ENCODE data around the gene CHST11. TPM values are rescaled to one million over a fixed set of nuclear protein-coding genes. Genes with fewer than 3 reads are reported as not detected.

The CHST11 gene
- total RNA-seq, 2 donors from 2014 or later, result 7.8 to 11.9 TPM

GRCh38 chr12:104494793-104495158 is 38.0 kb downstream of the CHST11 start:
- no peaks in the 10 kb centered on the region for H3K36me3 ChIP-seq
- H3K9me3 ChIP-seq, result no peaks in the 10 kb centered on the region
- no peak for TF ChIP-seq CTCF (IDR thresholded peaks at IDR 0.05)
- peaks cover 0 to 32% of the 10 kb centered on the region in 2 donors for H3K4me1 ChIP-seq
- no peak overlapping the region for H3K4me3 ChIP-seq
- peak overlapping the region in 1 of 2 donors; percentile 7 for H3K27ac ChIP-seq
- no peak for DNase-seq (ENCODE audit: low spot score)
- H3K27me3 ChIP-seq, result no peaks in the 10 kb centered on the region

GRCh38 chr12:104495786-104496185 is 39.0 kb downstream of the CHST11 start:
- peaks cover 0 to 32% of the 10 kb centered on the region in 2 donors for H3K4me1 ChIP-seq
- DNase-seq (ENCODE audit: low spot score), result no peak
- no peak for TF ChIP-seq CTCF (IDR thresholded peaks at IDR 0.05)

DNA sequence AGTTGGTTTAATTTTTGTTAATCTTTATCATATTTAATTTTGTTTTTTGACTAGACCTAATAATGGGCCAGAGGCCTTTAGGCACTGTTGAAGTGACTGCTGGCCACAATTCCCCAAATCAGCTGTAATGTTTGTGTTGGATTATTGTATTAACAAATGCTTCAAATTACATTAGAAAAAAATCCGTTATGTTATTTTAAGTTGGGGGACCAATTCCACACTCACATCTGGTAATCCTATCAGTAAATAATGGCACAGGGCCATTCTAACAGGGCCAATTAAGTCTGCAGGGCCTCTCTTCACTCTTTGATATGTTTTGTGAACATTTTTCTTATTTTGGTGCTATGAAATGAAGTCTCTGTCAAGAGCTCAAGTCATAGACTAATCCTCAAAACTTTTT is 39.6 kb downstream of the CHST11 start:
- peaks cover 0 to 32% of the 10 kb centered on the region in 2 donors for H3K4me1 ChIP-seq
- H3K4me3 ChIP-seq, result no peak overlapping the region
- no peaks in the 10 kb centered on the region for H3K9me3 ChIP-seq
- H3K27ac ChIP-seq, result peak overlapping the region in 1 of 2 donors; percentile 3
- no peaks in the 10 kb centered on the region for H3K36me3 ChIP-seq
- H3K27me3 ChIP-seq, result no peaks in the 10 kb centered on the region
- DNase-seq (ENCODE audit: low spot score), result no peak
- no peak for TF ChIP-seq CTCF (IDR thresholded peaks at IDR 0.05)

More at GRCh38 chr12:104495786-104496185, 39.0 kb downstream of the CHST11 start:
- peak overlapping the region in 1 of 2 donors; percentile 3 for H3K27ac ChIP-seq
- H3K4me3 ChIP-seq, result no peak overlapping the region
- H3K27me3 ChIP-seq, result no peaks in the 10 kb centered on the region
- no peaks in the 10 kb centered on the region for H3K9me3 ChIP-seq
- H3K36me3 ChIP-seq, result no peaks in the 10 kb centered on the region

- no peaks in the 10 kb centered on the region for H3K36me3 ChIP-seq
- H3K27me3 ChIP-seq, result no peaks in the 10 kb centered on the region
- H3K9me3 ChIP-seq, result no peaks in the 10 kb centered on the region
- no peak for DNase-seq (ENCODE audit: low spot score)
- H3K27ac ChIP-seq, result no peak overlapping the region
- H3K4me1 ChIP-seq, result peaks cover 0 to 36% of the 10 kb centered on the region in 2 donors
- no peak for TF ChIP-seq CTCF (IDR thresholded peaks at IDR 0.05)
- H3K4me3 ChIP-seq, result no peak overlapping the region
These were observed 41.6 kb downstream of the CHST11 start for GRCh38 chr12:104498211-104498801.

DNA sequence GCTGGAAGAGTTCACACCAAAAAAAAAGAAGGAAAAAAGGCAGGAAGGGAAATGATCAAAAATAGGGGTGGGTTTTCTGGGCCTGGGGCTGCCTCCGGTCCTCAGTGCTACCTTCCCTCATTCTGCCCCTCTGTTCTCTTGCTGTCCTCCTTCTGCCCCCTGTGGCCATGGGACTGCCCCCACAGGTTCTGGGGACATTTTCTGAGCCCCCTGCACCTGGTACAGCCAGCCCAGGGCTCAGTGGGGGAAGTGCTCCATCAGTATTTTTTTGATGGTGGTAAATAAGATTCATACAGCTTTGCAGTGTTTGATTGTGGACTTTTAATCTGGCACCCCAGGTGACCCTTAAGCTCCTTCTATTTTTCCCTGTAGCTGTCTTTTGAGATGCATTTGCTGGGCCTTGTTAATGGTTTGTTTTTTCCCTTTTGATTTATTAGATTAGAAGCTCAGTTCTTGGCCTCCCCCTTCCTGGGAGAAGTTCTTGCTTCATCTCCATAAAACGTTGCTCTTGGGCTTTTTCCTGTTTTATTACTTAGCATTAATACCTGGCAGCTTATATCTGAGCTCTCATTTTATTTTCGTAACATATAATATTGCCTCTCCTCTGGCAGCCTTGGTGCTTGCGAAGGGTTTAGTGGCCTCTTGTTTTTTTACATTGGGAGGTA is 43.1 kb downstream of the CHST11 start:
- H3K4me1 ChIP-seq, result peaks cover 0 to 30% of the 10 kb centered on the region in 2 donors
- H3K27me3 ChIP-seq, result no peaks in the 10 kb centered on the region
- DNase-seq (ENCODE audit: low spot score), result no peak
- no peak for TF ChIP-seq CTCF (IDR thresholded peaks at IDR 0.05)
- no peak overlapping the region for H3K4me3 ChIP-seq
- no peaks in the 10 kb centered on the region for H3K36me3 ChIP-seq
- no peak overlapping the region for H3K27ac ChIP-seq
- H3K9me3 ChIP-seq, result no peaks in the 10 kb centered on the region

Measured in right atrium auricular region (tissue), 2 donors.